K562 (cell line): ENCODE results near the gene PATJ.

ENCODE experiments used
- ATF1 ChIP-seq, 2 experiments: fragments of 450-650 bp in 1 of 2; IDR thresholded peaks; 2 replicates each; pipeline ENCODE4 v1.6.1; 2016; ENCODE audit warnings: missing compliant biosample characterization in 1 of 2, missing genetic modification characterization in 1 of 2
- CBX3 ChIP-seq, 2 experiments: IDR thresholded peaks; 1 replicate in 1 of 2; 2 replicates in 1 of 2; pipeline ENCODE4 v1.6.1; 2012; ENCODE audit warnings: inconsistent platforms in 2 of 2, low read length in 2 of 2, borderline replicate concordance in 1 of 2, control low read depth in 1 of 2
- CTCF ChIP-seq, 3 experiments: IDR thresholded peaks in 2 of 3; conservative IDR thresholded peaks in 1 of 3; 2 replicates each; pipeline ENCODE4 v1.5.1; 2011 to 2012; ENCODE audit warnings: low read length in 3 of 3, mild to moderate bottlenecking in 3 of 3, control low read depth in 2 of 3, improper control_type of control experiment in 1 of 3, inconsistent platforms in 1 of 3, low read depth in 1 of 3, mixed read lengths in 1 of 3, moderate library complexity in 1 of 3; ENCODE audit not compliant: insufficient read depth in 2 of 3
- FOSL1 ChIP-seq: fragments of 200-800 bp; sonication (Bioruptor generic); conservative IDR thresholded peaks from 2 replicates; pipeline ENCODE4 v1.6.1; 2016; ENCODE audit warnings: missing genetic modification characterization, missing compliant biosample characterization
- FOXJ2 ChIP-seq: fragments of 200-800 bp; sonication (Bioruptor generic); IDR thresholded peaks from 2 replicates; pipeline ENCODE4 v1.6.1; 2016; ENCODE audit warnings: missing genetic modification characterization, missing compliant biosample characterization
- GABPA ChIP-seq: fragments of 200-800 bp; sonication (Bioruptor generic); conservative IDR thresholded peaks from 2 replicates; pipeline ENCODE4 v1.6.1; 2016; ENCODE audit warnings: low read depth, missing genetic modification characterization, missing compliant biosample characterization
- HDAC2 ChIP-seq: fragments of 450-650 bp; IDR thresholded peaks from 2 replicates; pipeline ENCODE4 v1.6.1; 2016; ENCODE audit warnings: mild to moderate bottlenecking
- NFRKB ChIP-seq: fragments of 450-650 bp; IDR thresholded peaks from 2 replicates; pipeline ENCODE4 v1.6.1; 2016; ENCODE audit warnings: low read depth
- PURB ChIP-seq: sonication (generic); formaldehyde crosslinking; IDR thresholded peaks from 2 replicates; pipeline ENCODE4 v1.9.0; 2021; ENCODE audit warnings: low read depth, mild to moderate bottlenecking, missing genetic modification reagents
- SNAPC5 ChIP-seq: fragments of 250-450 bp; sonication (Bioruptor Pico); IDR thresholded peaks from 2 replicates; pipeline ENCODE4 v1.8.0; 2021; ENCODE audit warnings: moderate library complexity, mild to moderate bottlenecking, inconsistent platforms

GRCh38 chr1:61790837-61791236 is 48.6 kb downstream of the PATJ start:
- no peak for TF ChIP-seq CTCF (IDR thresholded peaks at IDR 0.05 in 2 of 3, conservative IDR thresholded peaks at IDR 0.05 in 1 of 3; ENCODE audit: insufficient read depth in 2 of 3, low read depth in 1 of 3, low read length in 3 of 3)
- TF ChIP-seq SNAPC5: no peak
- TF ChIP-seq FOSL1 (tag): no peak
- TF ChIP-seq GABPA (tag): no peak
- no peak for TF ChIP-seq ATF1 (CRISPR knock-in tag; IDR thresholded peaks at IDR 0.05)
- TF ChIP-seq ATF1 (tag; IDR thresholded peaks at IDR 0.05): no peak
- no peak for TF ChIP-seq NFRKB
- TF ChIP-seq CBX3 (IDR thresholded peaks at IDR 0.05; ENCODE audit: borderline replicate concordance in 1 of 2, low read length in 2 of 2): no peak
- TF ChIP-seq PURB (CRISPR knock-in tag): no peak
- TF ChIP-seq FOXJ2: no peak
- TF ChIP-seq HDAC2: no peak
